GM12875 (cell line): ENCODE measurements around the gene SERINC1.
A peak's percentile ranks its signal among the peaks of the same experiment; 100 is the strongest.
"Not testable (repeated sequence)": the region's sequence is repeated elsewhere in the genome, so short reads cannot be mapped to it uniquely, and the experiment has no call there.

Source experiments
- H3K4me3 ChIP-seq: one replicate; pipeline ENCODE4 v1.5.1; 2011; ENCODE audit warnings: low read depth, low read length, control low read depth
- CTCF ChIP-seq: IDR thresholded peaks from 2 replicates; pipeline ENCODE4 v1.5.1; 2011; ENCODE audit warnings: low read depth, mild to moderate bottlenecking, control low read depth, inconsistent platforms, low read length, moderate library complexity, borderline replicate concordance; ENCODE audit not compliant: insufficient read depth

Gene SERINC1

GRCh38 chr6:122490607-122491006 lies 19.0 kb upstream of the SERINC1 start:
- H3K4me3 ChIP-seq = no peak overlapping the region
- no peak for TF ChIP-seq CTCF

GRCh38 chr6:122484760-122485159 lies 13.2 kb upstream of the SERINC1 start:
- no peak for TF ChIP-seq CTCF
- no peak overlapping the region for H3K4me3 ChIP-seq

- no peak overlapping the region for H3K4me3 ChIP-seq
- TF ChIP-seq CTCF = no peak
These were observed 11.1 kb upstream of the SERINC1 start for GRCh38 chr6:122482750-122483080.

GRCh38 chr6:122476131-122476530 lies 4.5 kb upstream of the SERINC1 start:
- no peak overlapping the region for H3K4me3 ChIP-seq
- no peak for TF ChIP-seq CTCF

- no peak for TF ChIP-seq CTCF
- peak overlapping the region; percentile 70 for H3K4me3 ChIP-seq
These were observed 374 bp upstream of the SERINC1 start for GRCh38 chr6:122472022-122472340.

GRCh38 chr6:122461885-122462284 lies 9.7 kb downstream of the SERINC1 start:
- H3K4me3 ChIP-seq = no peak overlapping the region
- TF ChIP-seq CTCF = no peak

- not testable (repeated sequence) for H3K4me3 ChIP-seq
These were observed 11.7 kb downstream of the SERINC1 start for GRCh38 chr6:122459865-122460416.

- no peak overlapping the region for H3K4me3 ChIP-seq
- TF ChIP-seq CTCF = no peak
These were observed 12.4 kb downstream of the SERINC1 start for GRCh38 chr6:122459240-122459639.
